A549 (cell line): ENCODE results near the gene RASA2. TPM values are rescaled to one million over a fixed set of nuclear protein-coding genes. Genes with fewer than 3 reads are reported as not detected.

Experiments used
- ATAC-seq, 2 experiments: fragments of 200-7000 bp in 1 of 2; fragments of >200 bp in 1 of 2; cut with Nextera tagmentation in 1 of 2; cut with Tn5 transposase in 1 of 2; 3 replicates each; pipeline versions ENCODE4 v1.8.0 to v1.9.1; 2018 to 2020; ENCODE audit warnings: mild to moderate bottlenecking in 1 of 2, moderate library complexity in 1 of 2
- CTCF ChIA-PET: fragments of 300-600 bp; sonication (Branson Sonifier 250); formaldehyde crosslinking; extraction: SDS; loops from one replicate; lab custom pipeline; 2021; ENCODE audit warnings: antibody characterized with exemption, inconsistent platforms; lab: Yijun Ruan, JAX
- POLR2A ChIA-PET: fragments of 350-600 bp; formaldehyde crosslinking; extraction: SDS; loops from one replicate; lab custom pipeline; 2021; ENCODE audit warnings: antibody characterized with exemption, inconsistent platforms; lab: Yijun Ruan, JAX
- DNase-seq, 2 experiments: peaks; one replicate each; pipeline versions ENCODE4 v3.0.0 to v3.0.0-alpha.2; 2011 to 2016; ENCODE audit warnings: low read depth in 1 of 2, low spot score in 1 of 2
- FAIRE-seq: peaks from 2 replicates; lab custom pipeline; 2011; peaks lifted over from hg19 to GRCh38; lab: Jason Lieb, UNC
- H3K27ac ChIP-seq, 2 experiments: fragments of >200 bp; sonication (Bioruptor Twin); formaldehyde crosslinking; 3 replicates each; pipeline ENCODE4 v1.5.1; 2016 to 2017
- H3K4me1 ChIP-seq: fragments of >200 bp; sonication (Bioruptor Twin); formaldehyde crosslinking; 3 replicates; pipeline ENCODE4 v1.6.1; 2016
- H3K4me2 ChIP-seq: fragments of >200 bp; sonication (Bioruptor Twin); formaldehyde crosslinking; 3 replicates; pipeline ENCODE4 v1.6.1; 2016
- H3K4me3 ChIP-seq: fragments of >200 bp; sonication (Bioruptor Twin); formaldehyde crosslinking; 3 replicates; pipeline ENCODE4 v1.5.1; 2016
- H3K9me3 ChIP-seq: fragments of >200 bp; sonication (Bioruptor Twin); formaldehyde crosslinking; 3 replicates; pipeline ENCODE4 v1.6.1; 2016
- CBX8 ChIP-seq: fragments of 200-600 bp; sonication (generic); IDR thresholded peaks from 2 replicates; pipeline ENCODE4 v1.6.1; 2016
- CTCF ChIP-seq: fragments of >200 bp; sonication (Bioruptor Twin); formaldehyde crosslinking; IDR thresholded peaks from 3 replicates; pipeline ENCODE4 v1.5.1; 2016
- ELK1 ChIP-seq: fragments of 150-350 bp; IDR thresholded peaks from 2 replicates; pipeline ENCODE4 v1.6.1; 2014; ENCODE audit warnings: low read depth, mild to moderate bottlenecking, low read length
- FOXS1 ChIP-seq: fragments of 250-450 bp; sonication (Bioruptor Pico); IDR thresholded peaks from 2 replicates; pipeline ENCODE4 v1.5.0; 2020; ENCODE audit warnings: mild to moderate bottlenecking, moderate library complexity
- GATA3 ChIP-seq: IDR thresholded peaks from 2 replicates; pipeline ENCODE4 v1.6.1; 2012; ENCODE audit warnings: borderline replicate concordance
- HOXB13 ChIP-seq: fragments of 250-450 bp; sonication (Bioruptor Pico); IDR thresholded peaks from 2 replicates; pipeline ENCODE4 v1.5.0; 2020; ENCODE audit warnings: low read depth, mild to moderate bottlenecking, moderate library complexity
- HOXB5 ChIP-seq: fragments of 250-450 bp; sonication (Bioruptor Pico); IDR thresholded peaks from 2 replicates; pipeline ENCODE4 v1.5.0; 2020; ENCODE audit warnings: mild to moderate bottlenecking, moderate library complexity
- JUN ChIP-seq, 2 experiments: fragments of >200 bp; sonication (Bioruptor Twin); formaldehyde crosslinking; IDR thresholded peaks; 2 replicates in 1 of 2; 3 replicates in 1 of 2; pipeline ENCODE4 v1.6.1; 2016 to 2017
- JUNB ChIP-seq: fragments of >200 bp; sonication (Bioruptor Twin); formaldehyde crosslinking; IDR thresholded peaks from 2 replicates; pipeline ENCODE4 v1.6.1; 2016
- KDM1A ChIP-seq: fragments of 200-600 bp; sonication (generic); IDR thresholded peaks from 2 replicates; pipeline ENCODE4 v1.6.1; 2016; ENCODE audit warnings: low read depth, mild to moderate bottlenecking
- POLR2A ChIP-seq: IDR thresholded peaks from 2 replicates; pipeline ENCODE4 v1.6.1; 2012; ENCODE audit warnings: mild to moderate bottlenecking, low read length
- RAD21 ChIP-seq, 2 experiments: fragments of >200 bp in 1 of 2; sonication (Bioruptor Twin) in 1 of 2; formaldehyde crosslinking in 1 of 2; IDR thresholded peaks in 1 of 2; conservative IDR thresholded peaks in 1 of 2; 2 replicates in 1 of 2; 3 replicates in 1 of 2; pipeline ENCODE4 v1.6.1; 2012 to 2018; ENCODE audit warnings: inconsistent platforms in 1 of 2
- SMC3 ChIP-seq: fragments of >200 bp; sonication (Bioruptor Twin); formaldehyde crosslinking; IDR thresholded peaks from 3 replicates; pipeline ENCODE4 v1.6.1; 2018; ENCODE audit warnings: inconsistent platforms
- SREBF2 ChIP-seq: fragments of 450-650 bp; IDR thresholded peaks from 2 replicates; pipeline ENCODE4 v1.6.1; 2014; ENCODE audit warnings: mild to moderate bottlenecking, moderate library complexity
- ZC3H11A ChIP-seq: fragments of 450-650 bp; IDR thresholded peaks from 2 replicates; pipeline ENCODE4 v1.6.1; 2014; ENCODE audit warnings: antibody characterized with exemption, mild to moderate bottlenecking
- ZFP36 ChIP-seq: fragments of 450-650 bp; IDR thresholded peaks from 2 replicates; pipeline ENCODE4 v1.6.1; 2014; ENCODE audit warnings: borderline replicate concordance; ENCODE audit not compliant: partially characterized antibody
- ZNF302 ChIP-seq: fragments of 250-450 bp; sonication (Bioruptor Pico); IDR thresholded peaks from 2 replicates; pipeline ENCODE4 v1.9.0; 2021; ENCODE audit warnings: inconsistent platforms, mild to moderate bottlenecking, moderate library complexity
- WGBS: methylation state at CpG from one replicate; pipeline ENCODE4 v1.1.6; 2017; ENCODE audit errors: missing lambda C conversion rate; 5-methylcytosine and 5-hydroxymethylcytosine counted together
- polyA plus RNA-seq, 4 experiments: library from polyadenylated mRNA; depleted of rRNA in 3 of 4; stranded (reverse); fragments of >200 nt; fragmentation: RNase III in 1 of 4; extraction: RNeasy Plus Mini Kit Qiagen cat#74134 plus additional on column Dnase treatment in 1 of 4; gene quantifications; 2 replicates in 3 of 4; 3 replicates in 1 of 4; pipeline ENCODE4 v1.2.3, GENCODE V29; 2011 to 2017
- TF ChIP-seq, protein P1 (sequence below): IDR thresholded peaks from 2 replicates; pipeline ENCODE4 v1.6.1; 2012

The RASA2 gene
- polyA plus RNA-seq, 2 of the 4 experiments (the other 2 are of a cell fraction) = 6.7 to 12.0 TPM

DNA sequence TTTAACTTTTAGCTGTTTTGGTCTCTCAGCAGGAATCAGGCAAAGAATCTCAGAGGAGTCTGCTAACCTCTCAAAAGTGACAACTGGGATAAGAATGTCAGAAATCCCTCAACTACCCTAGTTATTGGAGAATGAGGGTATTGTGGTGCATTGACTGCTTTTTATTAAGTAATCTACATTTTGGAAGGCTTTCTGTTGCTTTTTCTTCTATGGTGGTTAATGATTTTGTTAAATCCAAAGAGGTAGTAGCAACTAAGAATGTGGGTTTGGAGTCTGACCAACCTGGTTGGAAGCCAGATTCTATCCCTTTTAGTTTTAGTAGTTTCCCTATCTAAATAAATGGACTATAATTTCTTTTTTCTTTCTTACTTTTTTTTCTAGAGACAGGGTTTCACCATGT lies 156.6 kb downstream of the RASA2 start:
- no peaks in the 10 kb centered on the region for H3K9me3 ChIP-seq
- TF ChIP-seq HOXB5 (CRISPR knock-in tag) = no peak
- TF ChIP-seq ZNF302 (CRISPR knock-in tag) = no peak
- no peak for TF ChIP-seq FOXS1 (CRISPR knock-in tag)
- TF ChIP-seq GATA3 = no peak
- no peak for TF ChIP-seq ZC3H11A
- no peak for TF ChIP-seq ZFP36
- TF ChIP-seq HOXB13 = no peak
- no peak for TF ChIP-seq CBX8
- no peak for TF ChIP-seq ELK1
- TF ChIP-seq, all 56 proteins: peak for 0
- peaks cover 4% of the 10 kb centered on the region; the same call in 1 of the 3 replicates for H3K4me1 ChIP-seq
- H3K4me2 ChIP-seq = no peak overlapping the region
- no peak for FAIRE-seq
- H3K27ac ChIP-seq = no peak overlapping the region
- no peak for DNase-seq
- ATAC-seq = no peak
- POLR2A ChIA-PET = no interaction called here
- H3K4me3 ChIP-seq = no peak overlapping the region
- CTCF ChIA-PET = interaction anchor here (2.8 to 3.0 kb wide), 2 partner anchors 14 to 18 kb away, joined by 7 to 16 read pairs; no protein-coding TSS in a partner anchor

GRCh38 chr3:141643796-141644195 lies 157.0 kb downstream of the RASA2 start:
- 67% methylated on average over 1 of the region's 1 CpG for WGBS
- no peak for FAIRE-seq
- no peak for ATAC-seq

GRCh38 chr3:141644931-141645330 lies 158.1 kb downstream of the RASA2 start:
- H3K9me3 ChIP-seq = no peaks in the 10 kb centered on the region
- WGBS = 29% methylated on average over 5 of the region's 5 CpGs
- FAIRE-seq (no peak), ATAC-seq (peak; percentile 88 to 91), DNase-seq (peak; percentile 47 to 70)
- ChIA-PET POLR2A (no interaction called here), CTCF (interaction anchor here (0.6 to 3.0 kb wide), 12 partner anchors 9 to 1465 kb away, joined by 3 to 16 read pairs (median 4); no protein-coding TSS in a partner anchor)
- TF ChIP-seq GATA3 (no peak), SMC3 (peak; percentile 58), CTCF (peak; percentile 61), RAD21 (conservative IDR thresholded peaks at IDR 0.05 in 1 of 2, IDR thresholded peaks at IDR 0.05 in 1 of 2) (peak; percentile 52 to 64)
- TF ChIP-seq, protein P1, sequence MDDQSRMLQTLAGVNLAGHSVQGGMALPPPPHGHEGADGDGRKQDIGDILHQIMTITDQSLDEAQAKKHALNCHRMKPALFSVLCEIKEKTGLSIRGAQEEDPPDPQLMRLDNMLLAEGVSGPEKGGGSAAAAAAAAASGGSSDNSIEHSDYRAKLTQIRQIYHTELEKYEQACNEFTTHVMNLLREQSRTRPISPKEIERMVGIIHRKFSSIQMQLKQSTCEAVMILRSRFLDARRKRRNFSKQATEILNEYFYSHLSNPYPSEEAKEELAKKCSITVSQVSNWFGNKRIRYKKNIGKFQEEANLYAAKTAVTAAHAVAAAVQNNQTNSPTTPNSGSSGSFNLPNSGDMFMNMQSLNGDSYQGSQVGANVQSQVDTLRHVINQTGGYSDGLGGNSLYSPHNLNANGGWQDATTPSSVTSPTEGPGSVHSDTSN = no peak
- H3K4me3 ChIP-seq = no peak overlapping the region
- no peak overlapping the region for H3K4me2 ChIP-seq
- peaks cover 4% of the 10 kb centered on the region; the same call in 1 of the 3 replicates for H3K4me1 ChIP-seq
- H3K27ac ChIP-seq = no peak overlapping the region

More at GRCh38 chr3:141643796-141644195, 157.0 kb downstream of the RASA2 start:
- TF ChIP-seq JUN (IDR thresholded peaks at IDR 0.05) (no peak), SREBF2 (no peak), JUNB (no peak), POLR2A (no peak), KDM1A (no peak), ELK1 (no peak)
- TF ChIP-seq, all 56 proteins: peak for 0
- CTCF ChIA-PET = interaction anchor here (0.7 to 3.0 kb wide), 6 partner anchors 11 to 337 kb away, joined by 3 to 16 read pairs (median 4); no protein-coding TSS in a partner anchor
- POLR2A ChIA-PET = no interaction called here
- Histone ChIP-seq H3K4me2 (no peak overlapping the region), H3K4me3 (no peak overlapping the region), H3K9me3 (no peaks in the 10 kb centered on the region), H3K4me1 (peaks cover 4% of the 10 kb centered on the region; the same call in 1 of the 3 replicates), H3K27ac (no peak overlapping the region)
- no peak for DNase-seq
